ENCODE results near the gene OLA1. TPM values are rescaled to one million over a fixed set of nuclear protein-coding genes. Genes with fewer than 3 reads are reported as not detected.

Gene OLA1
- total RNA-seq, 1 donor from 2014 or later: 36.1 TPM

DNA sequence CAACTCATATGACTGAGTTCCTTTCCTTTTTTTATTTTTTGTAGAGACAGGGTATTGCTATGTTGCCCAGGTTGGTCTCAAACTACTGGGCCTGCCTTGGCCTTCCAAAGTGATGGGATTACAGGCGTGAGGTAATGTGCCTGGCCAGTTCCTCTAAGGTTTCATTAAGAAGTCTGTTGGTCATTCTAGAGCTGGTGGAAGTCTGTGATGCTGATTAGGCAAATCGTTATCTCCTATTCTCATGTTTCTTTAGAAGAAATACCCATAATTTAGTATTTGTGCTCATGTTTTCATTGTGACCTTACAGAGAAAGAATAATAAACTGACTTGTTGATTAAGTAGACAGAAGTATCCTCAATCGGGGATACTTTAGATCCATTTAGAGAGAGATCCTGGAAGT lies 177.0 kb downstream of the OLA1 start:
- no peaks in the 10 kb centered on the region for H3K4me1 ChIP-seq
- intact Hi-C loops (cut with DNase I): no loop called here
- H3K36me3 ChIP-seq: peaks cover 0 to 6% of the 10 kb centered on the region in 2 donors
- no peak overlapping the region for H3K27ac ChIP-seq
- TF ChIP-seq, protein P1, sequence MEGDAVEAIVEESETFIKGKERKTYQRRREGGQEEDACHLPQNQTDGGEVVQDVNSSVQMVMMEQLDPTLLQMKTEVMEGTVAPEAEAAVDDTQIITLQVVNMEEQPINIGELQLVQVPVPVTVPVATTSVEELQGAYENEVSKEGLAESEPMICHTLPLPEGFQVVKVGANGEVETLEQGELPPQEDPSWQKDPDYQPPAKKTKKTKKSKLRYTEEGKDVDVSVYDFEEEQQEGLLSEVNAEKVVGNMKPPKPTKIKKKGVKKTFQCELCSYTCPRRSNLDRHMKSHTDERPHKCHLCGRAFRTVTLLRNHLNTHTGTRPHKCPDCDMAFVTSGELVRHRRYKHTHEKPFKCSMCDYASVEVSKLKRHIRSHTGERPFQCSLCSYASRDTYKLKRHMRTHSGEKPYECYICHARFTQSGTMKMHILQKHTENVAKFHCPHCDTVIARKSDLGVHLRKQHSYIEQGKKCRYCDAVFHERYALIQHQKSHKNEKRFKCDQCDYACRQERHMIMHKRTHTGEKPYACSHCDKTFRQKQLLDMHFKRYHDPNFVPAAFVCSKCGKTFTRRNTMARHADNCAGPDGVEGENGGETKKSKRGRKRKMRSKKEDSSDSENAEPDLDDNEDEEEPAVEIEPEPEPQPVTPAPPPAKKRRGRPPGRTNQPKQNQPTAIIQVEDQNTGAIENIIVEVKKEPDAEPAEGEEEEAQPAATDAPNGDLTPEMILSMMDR (IDR thresholded peaks at IDR 0.05): no peak
- TF ChIP-seq POLR2A (IDR thresholded peaks at IDR 0.05) (no peak), POLR2AphosphoS5 (IDR thresholded peaks at IDR 0.05; ENCODE audit: insufficient read depth in 1 of 2, low read depth in 1 of 2) (no peak)
- no peak overlapping the region for H3K4me3 ChIP-seq
- no peaks in the 10 kb centered on the region for H3K9me3 ChIP-seq
- no peak for DNase-seq (ENCODE audit: extremely low spot score in 2 of 2)
- no peaks in the 10 kb centered on the region for H3K27me3 ChIP-seq

DNA sequence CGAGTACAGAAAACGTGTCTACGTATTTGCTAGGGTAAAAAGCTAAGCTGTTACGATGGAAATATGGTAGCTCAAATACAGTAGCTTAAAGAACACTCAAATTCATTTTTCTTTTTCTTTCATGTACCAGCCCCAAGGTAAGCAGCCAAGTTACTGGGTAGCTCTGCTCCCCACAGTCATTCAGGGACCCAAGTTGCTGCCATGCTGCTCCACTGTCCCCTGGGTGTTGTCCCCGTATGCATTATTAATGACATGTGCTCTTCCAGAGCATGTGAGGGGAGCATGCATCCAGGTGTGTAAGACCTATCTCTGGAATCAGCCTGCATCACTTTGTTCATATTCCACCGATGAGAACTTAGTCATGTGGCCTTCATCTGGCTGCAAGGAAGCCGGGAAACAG lies 178.1 kb downstream of the OLA1 start:
- Histone ChIP-seq H3K27me3 (no peaks in the 10 kb centered on the region), H3K27ac (no peak overlapping the region), H3K4me3 (no peak overlapping the region), H3K4me1 (no peaks in the 10 kb centered on the region), H3K9me3 (no peaks in the 10 kb centered on the region), H3K36me3 (peaks cover 0 to 6% of the 10 kb centered on the region in 2 donors)
- intact Hi-C loops (cut with DNase I): no loop called here
- DNase-seq (ENCODE audit: extremely low spot score in 2 of 2): no peak
- TF ChIP-seq POLR2A (IDR thresholded peaks at IDR 0.05) (no peak), POLR2AphosphoS5 (IDR thresholded peaks at IDR 0.05; ENCODE audit: insufficient read depth in 1 of 2, low read depth in 1 of 2) (no peak)
- TF ChIP-seq, protein P1 (IDR thresholded peaks at IDR 0.05): no peak

DNA sequence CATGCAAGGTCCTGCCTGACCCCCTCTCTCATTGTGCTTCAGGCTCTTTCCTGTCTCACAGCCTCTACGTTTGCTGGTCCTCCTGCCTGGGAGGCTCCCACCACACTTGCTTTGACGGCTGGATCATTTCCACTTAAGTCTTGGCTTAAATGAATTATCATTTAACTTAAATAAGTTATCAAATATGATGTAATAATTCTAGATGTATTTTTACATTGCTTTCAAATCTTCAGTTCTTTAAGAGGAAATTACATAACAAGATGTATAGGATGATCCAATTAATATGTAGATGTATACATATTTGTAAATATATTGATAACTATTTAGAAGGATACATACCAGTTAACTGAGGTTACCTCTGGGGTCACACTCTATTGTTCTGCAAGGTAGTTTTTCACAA lies 180.5 kb downstream of the OLA1 start:
- intact Hi-C loops (cut with DNase I): no loop called here
- Histone ChIP-seq H3K36me3 (no peaks in the 10 kb centered on the region), H3K27me3 (no peaks in the 10 kb centered on the region), H3K4me1 (no peaks in the 10 kb centered on the region), H3K4me3 (no peak overlapping the region), H3K9me3 (no peaks in the 10 kb centered on the region), H3K27ac (no peak overlapping the region)
- no peak for DNase-seq (ENCODE audit: extremely low spot score in 2 of 2)
- no peak for TF ChIP-seq POLR2A (IDR thresholded peaks at IDR 0.05)
- TF ChIP-seq, protein P1 (IDR thresholded peaks at IDR 0.05): no peak
- TF ChIP-seq POLR2AphosphoS5 (IDR thresholded peaks at IDR 0.05; ENCODE audit: insufficient read depth in 1 of 2, low read depth in 1 of 2): no peak

DNA sequence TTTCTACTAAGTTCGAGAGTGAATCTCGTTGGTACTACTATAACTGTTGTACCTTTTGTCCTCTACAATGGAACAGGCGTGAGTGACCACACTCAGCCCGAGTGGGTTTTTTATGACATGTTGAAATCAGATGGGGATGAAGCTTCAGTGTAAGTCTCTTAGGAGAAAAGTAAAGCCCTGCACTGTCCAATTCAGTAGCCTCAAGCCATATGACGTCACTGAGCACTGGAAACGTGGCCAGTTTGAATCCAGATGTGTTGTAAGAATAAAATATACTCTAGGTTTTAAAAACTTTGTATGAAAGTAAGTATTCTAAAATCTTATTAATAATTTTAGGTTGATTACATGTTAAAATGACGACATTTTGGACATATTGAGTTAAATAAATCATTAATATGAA lies 181.5 kb downstream of the OLA1 start:
- no peaks in the 10 kb centered on the region for H3K36me3 ChIP-seq
- intact Hi-C loops (cut with DNase I): no loop called here
- no peak for DNase-seq (ENCODE audit: extremely low spot score in 2 of 2)
- H3K4me1 ChIP-seq: no peaks in the 10 kb centered on the region
- H3K27ac ChIP-seq: no peak overlapping the region
- H3K9me3 ChIP-seq: no peaks in the 10 kb centered on the region
- no peaks in the 10 kb centered on the region for H3K27me3 ChIP-seq
- TF ChIP-seq, protein P1 (IDR thresholded peaks at IDR 0.05): no peak
- no peak for TF ChIP-seq POLR2AphosphoS5 (IDR thresholded peaks at IDR 0.05; ENCODE audit: insufficient read depth in 1 of 2, low read depth in 1 of 2)
- no peak for TF ChIP-seq POLR2A (IDR thresholded peaks at IDR 0.05)
- no peak overlapping the region for H3K4me3 ChIP-seq

DNA sequence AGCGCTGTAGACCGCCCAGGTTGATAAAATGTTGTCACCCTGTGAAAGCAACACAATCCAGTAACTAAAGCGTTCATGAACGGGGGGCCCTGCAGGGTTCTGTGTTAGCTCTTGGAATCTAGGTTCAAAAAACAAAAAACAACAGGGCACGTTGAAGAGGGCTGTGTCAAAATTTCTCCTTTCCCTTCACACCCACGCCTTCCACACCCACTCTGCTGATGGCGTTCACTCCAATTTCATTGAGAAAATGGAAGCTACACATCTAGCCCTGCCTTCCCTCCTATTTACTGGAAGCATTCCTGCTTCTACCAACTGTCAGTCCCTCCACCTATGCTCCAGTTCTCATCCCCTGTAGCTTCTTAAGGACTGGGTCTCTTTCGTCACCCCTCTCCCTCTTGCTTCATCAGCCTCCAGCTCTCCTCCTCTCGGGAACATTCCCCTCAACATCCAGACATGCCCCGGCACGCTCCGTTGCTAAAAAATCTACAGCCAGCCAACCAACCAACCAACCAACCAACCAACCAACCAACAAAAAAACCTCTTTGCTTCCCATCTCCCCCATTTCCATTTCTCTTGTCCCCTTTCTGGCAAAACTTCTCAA lies 184.7 kb downstream of the OLA1 start:
- H3K27ac ChIP-seq: no peak overlapping the region
- peaks cover 16% of the 10 kb centered on the region for H3K4me1 ChIP-seq
- H3K9me3 ChIP-seq: no peaks in the 10 kb centered on the region
- no peaks in the 10 kb centered on the region for H3K27me3 ChIP-seq
- no peak for DNase-seq (ENCODE audit: extremely low spot score in 2 of 2)
- H3K36me3 ChIP-seq: no peaks in the 10 kb centered on the region
- intact Hi-C loops (cut with DNase I): no loop called here
- TF ChIP-seq POLR2AphosphoS5 (IDR thresholded peaks at IDR 0.05; ENCODE audit: insufficient read depth in 1 of 2, low read depth in 1 of 2): no peak
- TF ChIP-seq, protein P1 (IDR thresholded peaks at IDR 0.05): no peak
- TF ChIP-seq POLR2A (IDR thresholded peaks at IDR 0.05): no peak
- no peak overlapping the region for H3K4me3 ChIP-seq
